Muscle of leg (tissue), 11 donors: ENCODE data around the gene PTPN14. TPM values are rescaled to one million over a fixed set of nuclear protein-coding genes. Genes with fewer than 3 reads are reported as not detected.
"Not testable (repeated sequence)": the region's sequence is repeated elsewhere in the genome, so short reads cannot be mapped to it uniquely, and the experiment has no call there.

Experiments used
- DNase-seq: peaks from one replicate; pipeline ENCODE4 v3.0.0; 2013
- H3K27ac ChIP-seq: one replicate; pipeline ENCODE4 v1.5.1; 2013; ENCODE audit warnings: mild to moderate bottlenecking, low read length, control low read depth
- H3K27me3 ChIP-seq: one replicate; pipeline ENCODE4 v1.6.1; 2013; ENCODE audit warnings: low read length; ENCODE audit not compliant: control insufficient read depth, insufficient read depth
- H3K36me3 ChIP-seq: one replicate; pipeline ENCODE4 v1.6.1; 2013; ENCODE audit warnings: low read length; ENCODE audit not compliant: control insufficient read depth, insufficient read depth
- H3K4me1 ChIP-seq: one replicate; pipeline ENCODE4 v1.6.1; 2013; ENCODE audit warnings: low read length; ENCODE audit not compliant: control insufficient read depth, insufficient read depth
- H3K4me3 ChIP-seq: one replicate; pipeline ENCODE4 v1.5.1; 2013; ENCODE audit warnings: low read length, control low read depth
- H3K9me3 ChIP-seq: replicated peaks from 2 replicates; pipeline ENCODE4 v1.6.1; 2013; ENCODE audit warnings: low read depth, low read length; ENCODE audit not compliant: control insufficient read depth
- WGBS: methylation state at CpG from one replicate; pipeline ENCODE4 v1.1.5; 2013; ENCODE audit warnings: missing lambda C conversion rate; ENCODE audit not compliant: insufficient coverage; 5-methylcytosine and 5-hydroxymethylcytosine counted together
- polyA plus RNA-seq, 8 donors: library from polyadenylated mRNA; unstranded; fragments of 120-200 nt; gene quantifications; one replicate each; pipeline versions ENCODE4 v1.2.1 to v1.2.3, GENCODE V29; 2013; ENCODE audit warnings: inconsistent platforms in 1 of 8, low replicate concordance in 1 of 8; ENCODE audit not compliant: insufficient read length in 8 of 8, insufficient read depth in 1 of 8
- total RNA-seq: library from RNA; stranded (reverse); fragments of 120-200 nt; gene quantifications from one replicate; pipeline ENCODE4 v1.2.4, GENCODE V29; 2013

PTPN14 gene
- total and polyA plus RNA-seq, 9 donors: 9.4 to 25.2 (median 15.8) TPM

GRCh38 chr1:214481983-214482634, 69.3 kb downstream of the PTPN14 start:
- H3K27ac ChIP-seq, H3K9me3 ChIP-seq, H3K27me3 ChIP-seq, H3K4me3 ChIP-seq, DNase-seq, H3K4me1 ChIP-seq, H3K36me3 ChIP-seq: not testable (repeated sequence)
- no CpG with 5 or more reads among the region's 2 CpGs for WGBS

- no peaks in the 10 kb centered on the region for H3K36me3 ChIP-seq
- no peaks in the 10 kb centered on the region for H3K4me1 ChIP-seq
- WGBS: 73% methylated on average over 3 of the region's 7 CpGs
- no peak overlapping the region for H3K27ac ChIP-seq
- DNase-seq: no peak
- H3K4me3 ChIP-seq: no peak overlapping the region
- no peaks in the 10 kb centered on the region for H3K9me3 ChIP-seq
- no peaks in the 10 kb centered on the region for H3K27me3 ChIP-seq
Observed at GRCh38 chr1:214476986-214477870, 74.2 kb downstream of the PTPN14 start.

GRCh38 chr1:214476229-214476985, 75.0 kb downstream of the PTPN14 start:
- no peaks in the 10 kb centered on the region for H3K4me1 ChIP-seq
- H3K27me3 ChIP-seq: no peaks in the 10 kb centered on the region
- WGBS: 84% methylated on average over 5 of the region's 10 CpGs
- peak overlapping the region; percentile 0 for H3K27ac ChIP-seq
- no peak for DNase-seq
- H3K4me3 ChIP-seq: no peak overlapping the region
- H3K36me3 ChIP-seq: no peaks in the 10 kb centered on the region
- H3K9me3 ChIP-seq: no peaks in the 10 kb centered on the region

- no peak for DNase-seq
- Histone ChIP-seq H3K27ac (no peak overlapping the region), H3K4me1 (no peaks in the 10 kb centered on the region), H3K4me3 (no peak overlapping the region), H3K36me3 (no peaks in the 10 kb centered on the region), H3K9me3 (no peaks in the 10 kb centered on the region), H3K27me3 (no peaks in the 10 kb centered on the region)
- 67% methylated on average over 1 of the region's 3 CpGs for WGBS
Observed at GRCh38 chr1:214475746-214476145, 75.7 kb downstream of the PTPN14 start.

- no peak overlapping the region for H3K27ac ChIP-seq
- H3K9me3 ChIP-seq: no peaks in the 10 kb centered on the region
- no peaks in the 10 kb centered on the region for H3K36me3 ChIP-seq
- no peak overlapping the region for H3K4me3 ChIP-seq
- no peaks in the 10 kb centered on the region for H3K27me3 ChIP-seq
- DNase-seq: no peak
- WGBS: 83% methylated on average over 1 of the region's 2 CpGs
- no peaks in the 10 kb centered on the region for H3K4me1 ChIP-seq
Observed at GRCh38 chr1:214475331-214475730, 76.1 kb downstream of the PTPN14 start.

- Histone ChIP-seq H3K36me3 (no peaks in the 10 kb centered on the region), H3K4me1 (no peaks in the 10 kb centered on the region), H3K9me3 (no peaks in the 10 kb centered on the region), H3K27me3 (no peaks in the 10 kb centered on the region), H3K4me3 (no peak overlapping the region), H3K27ac (no peak overlapping the region)
- no CpG with 5 or more reads among the region's 3 CpGs for WGBS
- DNase-seq: no peak
Observed at GRCh38 chr1:214474467-214474866, 76.9 kb downstream of the PTPN14 start.

- no peak overlapping the region for H3K27ac ChIP-seq
- no peaks in the 10 kb centered on the region for H3K9me3 ChIP-seq
- H3K4me1 ChIP-seq: no peaks in the 10 kb centered on the region
- DNase-seq: peak; percentile 64
- no CpG with 5 or more reads among the region's 2 CpGs for WGBS
- H3K36me3 ChIP-seq: no peaks in the 10 kb centered on the region
- H3K4me3 ChIP-seq: no peak overlapping the region
- no peaks in the 10 kb centered on the region for H3K27me3 ChIP-seq
Observed at GRCh38 chr1:214473862-214474261, 77.5 kb downstream of the PTPN14 start.

GRCh38 chr1:214473387-214473786, 78.0 kb downstream of the PTPN14 start:
- no peak for DNase-seq
- Histone ChIP-seq H3K4me3 (no peak overlapping the region), H3K9me3 (no peaks in the 10 kb centered on the region), H3K4me1 (no peaks in the 10 kb centered on the region), H3K36me3 (no peaks in the 10 kb centered on the region), H3K27ac (no peak overlapping the region), H3K27me3 (no peaks in the 10 kb centered on the region)
- no CpG with 5 or more reads among the region's 1 CpG for WGBS

GRCh38 chr1:214472364-214472763, 79.0 kb downstream of the PTPN14 start:
- no peaks in the 10 kb centered on the region for H3K4me1 ChIP-seq

GRCh38 chr1:214471458-214471857, 79.9 kb downstream of the PTPN14 start:
- no peak overlapping the region for H3K4me3 ChIP-seq
- peaks cover 3% of the 10 kb centered on the region for H3K4me1 ChIP-seq
- no CpG with 5 or more reads among the region's 2 CpGs for WGBS
- DNase-seq: no peak
- H3K9me3 ChIP-seq: no peaks in the 10 kb centered on the region
- H3K27me3 ChIP-seq: no peaks in the 10 kb centered on the region
- no peaks in the 10 kb centered on the region for H3K36me3 ChIP-seq
- no peak overlapping the region for H3K27ac ChIP-seq

More at GRCh38 chr1:214472364-214472763, 79.0 kb downstream of the PTPN14 start:
- H3K9me3 ChIP-seq: no peaks in the 10 kb centered on the region
- no peak overlapping the region for H3K4me3 ChIP-seq
- no peaks in the 10 kb centered on the region for H3K27me3 ChIP-seq
- H3K36me3 ChIP-seq: no peaks in the 10 kb centered on the region
- no peak overlapping the region for H3K27ac ChIP-seq
- no peak for DNase-seq
